HUDEP-2 (cell line): ENCODE results near the gene ITGA3.
A peak's percentile ranks its signal among the peaks of the same experiment; 100 is the strongest.

Experiments used
- DNase-seq, 76 experiments: peaks; one replicate each; lab custom pipeline; 2025; ENCODE audit not compliant: unreplicated experiment in 76 of 76; lab: John Stamatoyannopoulos, UW

ITGA3 gene

GRCh38 chr17:50066995-50067394 is 11.1 kb downstream of the ITGA3 start:
- no peak for DNase-seq

GRCh38 chr17:50067996-50068395 is 12.1 kb downstream of the ITGA3 start:
- no peak for DNase-seq

- DNase-seq: no peak
Measured at GRCh38 chr17:50070908-50071680, 15.2 kb downstream of the ITGA3 start.

- no peak for DNase-seq
Measured at GRCh38 chr17:50071692-50072091, 15.8 kb downstream of the ITGA3 start.

GRCh38 chr17:50072130-50072529 is 16.2 kb downstream of the ITGA3 start:
- no peak for DNase-seq

- DNase-seq: no peak
Measured at GRCh38 chr17:50072925-50073324, 17.0 kb downstream of the ITGA3 start.

GRCh38 chr17:50074227-50074626 is 18.3 kb downstream of the ITGA3 start:
- DNase-seq: no peak

- no peak for DNase-seq
Measured at GRCh38 chr17:50075446-50076032, 19.6 kb downstream of the ITGA3 start.

- no peak for DNase-seq
Measured at GRCh38 chr17:50076221-50076590, 20.3 kb downstream of the ITGA3 start.

GRCh38 chr17:50076591-50077235 is 20.8 kb downstream of the ITGA3 start:
- DNase-seq: no peak

- DNase-seq: no peak
Measured at GRCh38 chr17:50078430-50078829, 22.5 kb downstream of the ITGA3 start.

GRCh38 chr17:50079334-50080095 is 23.6 kb downstream of the ITGA3 start:
- peak in 57 of 76 experiments; percentile 4 to 73 (median 41) for DNase-seq

- no peak for DNase-seq
Measured at GRCh38 chr17:50080096-50080480, 24.2 kb downstream of the ITGA3 start.

GRCh38 chr17:50080827-50081226 is 24.9 kb downstream of the ITGA3 start:
- DNase-seq: no peak

GRCh38 chr17:50081757-50082156 is 25.8 kb downstream of the ITGA3 start:
- no peak for DNase-seq

- DNase-seq: peak in 66 of 76 experiments; percentile 4 to 80 (median 49)
Measured at GRCh38 chr17:50087246-50087911, 31.5 kb downstream of the ITGA3 start.

GRCh38 chr17:50087912-50088405 is 32.0 kb downstream of the ITGA3 start:
- DNase-seq: no peak

- DNase-seq: no peak
Measured at GRCh38 chr17:50088952-50089825, 33.3 kb downstream of the ITGA3 start.

GRCh38 chr17:50090071-50090470 is 34.2 kb downstream of the ITGA3 start:
- no peak for DNase-seq
